Measurements from ENCODE around the gene SGSH.
"Not testable (repeated sequence)": the region's sequence is repeated elsewhere in the genome, so short reads cannot be mapped to it uniquely, and the experiment has no call there.

SGSH gene

DNA sequence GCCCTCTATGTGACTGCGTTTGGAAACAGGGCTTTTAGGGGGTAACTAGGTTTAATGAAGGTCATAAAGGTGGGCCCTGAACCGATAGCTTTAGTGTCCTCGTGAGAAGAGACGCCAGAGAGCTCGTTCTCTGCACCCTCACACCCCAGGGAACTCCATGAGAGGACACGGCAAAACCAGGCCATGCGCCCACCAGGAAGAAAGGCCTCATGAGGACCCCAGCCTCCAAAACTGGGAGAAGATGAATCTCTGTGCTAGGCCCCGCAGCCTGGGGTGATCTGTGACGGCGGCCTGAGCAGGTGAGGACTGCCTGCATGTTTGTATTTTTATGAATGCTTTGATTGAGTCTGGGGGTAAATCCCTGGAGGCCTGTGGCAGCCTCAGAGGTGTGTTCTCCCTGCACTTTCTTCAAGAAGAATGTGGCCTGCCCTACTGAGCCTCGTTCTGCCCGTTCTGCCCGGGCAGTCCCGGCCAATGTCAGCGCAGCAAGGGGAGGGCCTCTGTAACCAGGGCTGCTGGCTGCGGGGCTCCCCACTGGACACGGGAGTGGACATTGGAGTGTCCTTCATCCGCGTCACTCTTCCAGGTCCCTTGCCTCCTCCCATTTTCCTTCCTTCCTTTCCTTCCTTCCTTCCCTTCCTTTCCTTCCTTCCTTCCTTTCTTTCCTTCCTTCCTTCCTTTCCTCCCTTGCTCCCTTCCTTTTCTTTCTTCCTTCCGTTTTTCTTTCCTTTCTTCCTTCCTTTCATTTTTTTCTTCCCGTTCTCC is 33.7 kb upstream of the SGSH start:
- no peak for DNase-seq (ENCODE audit: low spot score)

DNA sequence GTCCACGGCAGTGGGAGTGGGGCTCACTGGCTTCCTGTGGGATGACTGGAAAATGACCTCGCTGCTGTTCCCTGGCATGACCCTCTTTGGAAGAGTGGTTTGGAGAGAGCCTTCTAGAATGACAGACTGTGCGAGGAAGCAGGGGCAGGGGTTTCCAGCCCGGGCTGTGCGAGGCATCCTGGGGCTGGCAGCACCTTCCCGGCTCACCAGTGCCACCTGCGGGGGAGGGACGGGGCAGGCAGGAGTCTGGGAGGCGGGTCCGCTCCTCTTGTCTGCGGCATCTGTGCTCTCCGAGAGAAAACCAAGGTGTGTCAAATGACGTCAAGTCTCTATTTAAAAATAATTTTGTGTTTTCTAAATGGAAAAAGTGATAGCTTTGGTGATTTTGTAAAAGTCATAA is 32.7 kb upstream of the SGSH start:
- no peak for DNase-seq (ENCODE audit: low spot score)

- DNase-seq (ENCODE audit: low spot score) = no peak
Measured at GRCh38 chr17:80251966-80252365, 31.8 kb upstream of the SGSH start.

DNA sequence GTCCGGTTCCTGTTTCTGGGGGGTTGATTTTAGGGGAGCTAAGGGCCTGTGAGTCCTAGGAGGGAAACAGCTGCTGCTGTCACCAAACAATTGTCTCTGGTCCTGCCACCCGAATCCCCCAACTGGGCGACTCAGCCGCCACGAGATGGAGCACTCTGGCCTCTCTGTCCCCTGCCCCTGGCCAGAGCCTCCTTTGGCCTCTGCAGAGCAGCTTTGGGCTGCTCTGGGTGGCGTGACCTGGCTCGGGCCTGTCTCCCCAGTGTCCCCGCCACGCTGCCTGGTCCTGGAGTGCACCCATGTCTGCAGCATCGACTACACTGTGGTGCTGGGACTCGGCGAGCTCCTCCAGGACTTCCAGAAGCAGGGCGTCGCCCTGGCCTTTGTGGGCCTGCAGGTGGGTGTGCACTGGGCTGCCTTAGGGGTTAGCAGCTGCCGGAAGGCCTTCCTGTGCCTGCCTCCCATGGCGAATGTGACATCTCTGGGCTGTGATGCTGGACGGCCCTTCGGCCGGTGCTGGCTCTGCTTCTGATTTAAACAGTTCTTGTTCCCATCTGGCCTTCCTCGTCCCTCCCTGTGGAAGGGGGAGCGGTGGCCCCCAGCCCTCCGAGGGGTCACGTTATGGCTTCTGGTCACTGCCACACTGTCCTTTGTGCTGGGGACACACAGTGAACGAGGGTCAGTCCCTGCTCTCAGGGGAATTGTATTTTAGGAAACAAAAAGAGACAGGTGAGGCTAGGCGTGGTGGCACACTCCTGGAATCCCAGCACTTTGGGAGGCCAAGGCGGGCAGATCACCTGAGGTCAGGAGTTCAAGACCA is 29.0 kb upstream of the SGSH start:
- no peak for DNase-seq (ENCODE audit: low spot score)

DNA sequence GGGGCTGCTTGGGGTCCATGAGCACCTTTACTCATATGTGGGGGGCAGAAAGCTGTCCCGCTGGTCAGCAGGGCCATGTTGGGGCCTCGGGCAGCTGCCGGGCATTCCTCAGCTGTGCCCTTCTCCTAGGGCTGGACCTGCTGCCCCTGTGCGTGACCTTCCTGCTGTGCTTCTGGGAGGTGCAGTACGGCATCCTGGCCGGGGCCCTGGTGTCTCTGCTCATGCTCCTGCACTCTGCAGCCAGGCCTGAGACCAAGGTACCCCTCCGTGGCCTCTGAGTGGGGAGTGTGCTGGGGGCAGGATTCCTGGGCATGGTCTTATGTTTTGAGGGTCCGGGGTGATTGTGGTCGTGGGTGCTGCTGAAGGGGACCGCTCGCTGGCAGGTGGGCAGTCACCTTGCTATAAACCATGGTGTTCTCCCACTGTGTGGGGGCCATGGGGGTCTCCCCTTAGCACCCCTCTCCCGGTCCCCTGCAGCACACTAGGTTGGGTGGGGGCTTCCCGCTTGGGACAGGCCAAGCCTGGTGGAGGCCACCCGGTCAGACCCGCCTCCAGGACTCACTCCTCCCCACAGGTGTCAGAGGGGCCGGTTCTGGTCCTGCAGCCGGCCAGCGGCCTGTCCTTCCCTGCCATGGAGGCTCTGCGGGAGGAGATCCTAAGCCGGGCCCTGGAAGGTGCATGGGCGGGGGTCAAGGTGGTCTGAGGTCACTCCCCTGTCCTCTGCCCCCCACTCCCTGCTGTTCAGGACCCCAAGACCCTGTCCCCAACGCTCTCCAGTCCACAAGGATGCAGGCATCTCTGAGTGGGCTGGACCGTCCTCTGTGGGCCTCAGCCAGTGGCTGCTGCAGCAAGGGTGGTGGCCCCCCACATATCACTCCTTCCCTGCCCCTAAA is 28.1 kb upstream of the SGSH start:
- no peak for DNase-seq (ENCODE audit: low spot score)

GRCh38 chr17:80247561-80247960 is 27.4 kb upstream of the SGSH start:
- DNase-seq (ENCODE audit: low spot score) = no peak

- DNase-seq (ENCODE audit: low spot score) = no peak
Measured at GRCh38 chr17:80246726-80247125, 26.6 kb upstream of the SGSH start.

DNA sequence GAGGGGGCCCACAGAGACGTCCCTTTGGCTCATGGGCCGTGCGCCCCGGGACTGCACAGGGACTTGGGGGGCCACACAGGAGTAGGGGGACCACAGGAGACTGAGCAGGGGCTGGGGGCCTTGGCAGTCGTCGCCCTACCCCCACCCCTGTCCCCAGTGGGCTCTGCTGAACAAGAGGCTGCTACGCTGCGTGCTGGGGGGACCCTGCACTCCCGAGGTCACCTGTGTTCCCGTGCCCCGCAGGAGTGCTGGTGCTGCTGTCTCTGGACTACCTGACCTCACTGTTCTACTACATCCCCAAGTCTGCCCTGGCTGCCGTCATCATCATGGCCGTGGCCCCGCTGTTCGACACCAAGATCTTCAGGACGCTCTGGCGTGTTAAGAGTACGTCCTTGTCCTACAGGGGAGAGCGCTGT is 26.1 kb upstream of the SGSH start:
- DNase-seq (ENCODE audit: low spot score) = no peak

DNA sequence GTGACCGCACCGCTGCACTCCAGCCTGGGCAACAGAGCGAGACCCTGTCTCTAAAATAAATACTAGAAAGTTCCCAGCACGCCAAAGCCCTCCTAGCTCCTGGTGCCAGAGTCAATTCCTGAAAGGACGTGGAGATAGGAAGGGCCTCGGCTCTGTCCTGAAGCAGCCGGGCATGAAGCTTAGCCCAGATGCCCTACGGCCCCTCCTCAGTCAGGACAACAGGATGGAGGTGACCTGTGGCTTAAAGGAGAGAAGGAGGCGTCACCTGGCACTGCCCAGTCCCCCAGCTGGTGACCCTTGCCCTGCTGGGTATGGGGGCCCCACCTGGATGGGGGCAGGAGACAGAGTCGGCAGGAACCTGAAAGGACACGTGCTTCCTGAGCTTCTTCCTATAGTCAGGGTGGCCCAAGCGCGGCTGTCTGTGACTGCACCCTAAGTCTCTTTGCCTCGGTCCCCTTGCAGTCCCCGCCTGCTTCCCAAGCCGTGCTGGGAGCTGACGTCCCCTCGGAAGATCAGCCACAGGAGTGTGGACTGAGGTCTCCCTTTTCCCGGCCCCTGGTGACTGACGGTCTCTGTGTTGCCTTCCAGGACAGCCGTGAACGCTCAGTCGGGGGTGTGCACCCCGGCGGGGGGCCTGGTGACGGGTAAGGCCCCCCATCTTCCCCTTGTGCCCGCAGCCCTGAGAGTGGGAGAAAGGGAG is 25.6 kb upstream of the SGSH start:
- no peak for DNase-seq (ENCODE audit: low spot score)

DNA sequence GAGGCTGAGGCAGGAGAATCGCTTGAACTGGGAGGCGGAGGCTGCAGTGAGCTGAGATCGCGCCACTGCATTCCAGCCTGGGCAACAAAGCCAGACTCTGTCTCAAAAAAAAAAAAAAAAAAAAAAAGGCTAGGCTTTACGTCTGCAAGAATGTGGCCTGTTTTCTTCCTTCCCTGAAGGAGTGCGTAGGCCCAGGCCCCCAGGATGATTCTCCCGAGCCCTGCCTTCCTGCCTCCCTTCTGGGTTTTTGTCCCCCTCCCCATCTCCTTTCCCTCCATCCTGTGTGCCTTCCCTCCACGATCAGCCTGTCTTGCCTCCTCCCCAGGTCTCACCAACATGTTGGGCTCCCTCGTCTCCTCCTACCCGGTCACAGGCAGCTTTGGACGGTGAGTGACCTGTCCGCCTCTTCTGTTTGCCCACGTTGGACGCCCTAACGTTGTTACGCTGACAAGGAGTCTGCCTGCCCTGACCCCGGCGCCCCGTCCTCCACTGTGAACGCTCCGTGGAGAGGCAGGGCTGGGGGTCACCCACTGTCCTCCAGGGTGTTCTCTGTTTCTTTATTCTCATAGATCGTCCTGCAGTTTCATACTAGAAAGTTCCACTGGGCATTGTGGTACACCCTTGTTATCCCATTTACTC is 24.9 kb upstream of the SGSH start:
- DNase-seq (ENCODE audit: low spot score) = no peak

- DNase-seq (ENCODE audit: low spot score) = not testable (repeated sequence)
Measured at GRCh38 chr17:80244448-80244847, 24.3 kb upstream of the SGSH start.

DNA sequence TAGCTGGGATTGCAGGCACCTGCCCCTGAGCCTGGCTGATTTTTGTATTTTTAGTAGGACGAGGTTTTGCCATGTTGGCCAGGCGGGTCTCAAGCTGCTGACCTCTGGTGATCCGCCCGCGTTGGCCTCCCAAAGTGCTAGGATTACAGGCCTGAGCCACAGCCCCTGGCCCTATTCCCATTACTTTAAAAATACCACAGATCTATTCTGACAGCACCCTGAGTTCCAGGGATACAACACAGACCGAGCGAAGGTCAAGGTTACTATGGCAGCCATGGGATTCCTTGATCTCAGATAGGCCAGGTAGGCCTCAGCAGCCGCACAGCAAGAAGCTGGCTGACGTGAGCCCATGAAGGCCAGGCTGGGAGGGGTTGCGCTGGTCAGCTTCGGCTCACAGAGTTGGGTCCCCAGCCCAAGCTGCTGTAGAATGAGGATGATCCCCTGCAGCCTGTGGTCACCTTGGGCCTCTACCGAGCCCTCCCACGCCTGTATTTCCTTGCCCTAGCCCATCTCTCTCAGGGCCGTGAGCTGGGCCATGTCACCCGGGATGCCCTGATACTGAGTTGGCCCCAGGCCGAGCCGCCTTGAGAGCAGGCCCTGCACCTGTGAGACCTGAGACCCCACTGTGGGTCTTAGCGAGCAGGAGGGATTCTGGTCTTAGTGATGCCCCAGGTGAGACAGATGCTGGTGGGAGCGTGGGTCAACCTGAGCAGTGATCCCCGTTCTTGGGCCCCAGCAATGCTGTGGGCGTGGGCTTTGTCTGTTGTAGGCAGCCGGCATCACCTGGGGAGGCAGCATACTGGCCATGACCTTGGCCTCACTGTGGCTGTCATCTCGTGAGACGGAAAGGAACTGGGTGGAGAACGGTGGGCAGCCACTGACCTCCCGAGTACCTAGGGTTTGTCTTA is 23.6 kb upstream of the SGSH start:
- no peak for DNase-seq (ENCODE audit: low spot score)

- DNase-seq (ENCODE audit: low spot score) = no peak
Measured at GRCh38 chr17:80242505-80242904, 22.4 kb upstream of the SGSH start.

- no peak for DNase-seq (ENCODE audit: low spot score)
Measured at GRCh38 chr17:80237386-80237785, 17.3 kb upstream of the SGSH start.

GRCh38 chr17:80236911-80237310 is 16.8 kb upstream of the SGSH start:
- no peak for DNase-seq (ENCODE audit: low spot score)

GRCh38 chr17:80233202-80233601 is 13.1 kb upstream of the SGSH start:
- no peak for DNase-seq (ENCODE audit: low spot score)

- DNase-seq (ENCODE audit: low spot score) = no peak
Measured at GRCh38 chr17:80232438-80232837, 12.3 kb upstream of the SGSH start.

DNA sequence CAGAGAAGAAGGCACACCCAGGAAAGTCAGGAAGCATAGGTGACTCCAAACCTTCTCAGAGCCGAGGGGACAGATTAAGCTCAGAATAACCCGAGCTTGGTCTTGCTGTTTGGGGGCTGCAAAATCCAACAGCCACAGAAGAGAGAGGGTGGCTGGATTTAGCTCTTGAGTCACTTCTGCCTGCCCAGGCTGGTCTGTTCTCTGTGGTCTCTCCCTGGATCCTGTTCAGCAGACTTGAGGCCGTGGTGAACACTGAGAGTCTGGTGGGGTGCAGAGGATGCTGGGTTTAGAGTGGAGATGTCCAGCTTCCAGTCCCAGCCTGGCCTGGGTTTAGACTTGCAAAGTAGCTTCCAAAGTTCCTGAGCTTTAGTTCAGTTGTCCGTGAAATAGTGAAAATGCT is 8.9 kb upstream of the SGSH start:
- no peak for DNase-seq (ENCODE audit: low spot score)

GRCh38 chr17:80228477-80228876 is 8.3 kb upstream of the SGSH start:
- no peak for DNase-seq (ENCODE audit: low spot score)

DNA sequence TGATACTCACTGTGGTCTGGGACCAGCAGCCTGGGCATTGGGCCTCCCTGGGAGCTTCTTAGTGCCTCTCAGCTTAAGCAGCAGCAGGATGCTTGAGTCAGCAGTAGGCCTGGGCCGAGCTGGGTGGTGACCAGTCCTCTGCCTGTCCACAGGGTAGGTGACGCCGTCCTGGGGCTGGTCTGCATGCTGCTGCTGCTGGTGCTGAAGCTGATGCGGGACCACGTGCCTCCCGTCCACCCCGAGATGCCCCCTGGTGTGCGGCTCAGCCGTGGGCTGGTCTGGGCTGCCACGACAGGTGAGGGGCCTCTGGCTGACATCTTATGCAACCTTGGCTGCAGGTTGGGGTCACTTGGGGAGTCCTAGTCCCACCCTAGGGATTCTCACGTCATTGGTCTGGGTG is 7.5 kb upstream of the SGSH start:
- no peak for DNase-seq (ENCODE audit: low spot score)
